Skeletal muscle satellite cell (primary cell): ENCODE results near the gene L3HYPDH.
"Not testable (repeated sequence)": the region's sequence is repeated elsewhere in the genome, so short reads cannot be mapped to it uniquely, and the experiment has no call there.

ENCODE experiments used
- H3K27me3 ChIP-seq: 2 replicates; pipeline ENCODE4 v1.7.0; 2013; ENCODE audit warnings: low read length; ENCODE audit not compliant: control insufficient read depth, insufficient read depth
- H3K36me3 ChIP-seq: 2 replicates; pipeline ENCODE4 v1.7.0; 2013; ENCODE audit warnings: mild to moderate bottlenecking, control low read depth, low read length; ENCODE audit not compliant: insufficient read depth
- H3K4me1 ChIP-seq: 2 replicates; pipeline ENCODE4 v1.7.0; 2013; ENCODE audit warnings: low read length; ENCODE audit not compliant: control insufficient read depth, insufficient read depth
- H3K4me2 ChIP-seq: 2 replicates; pipeline ENCODE4 v1.7.0; 2013; ENCODE audit warnings: mild to moderate bottlenecking, low read length
- H3K4me3 ChIP-seq: 2 replicates; pipeline ENCODE4 v1.7.0; 2013; ENCODE audit warnings: low read length
- H3K9ac ChIP-seq: 2 replicates; pipeline ENCODE4 v1.7.0; 2013; ENCODE audit warnings: mild to moderate bottlenecking, low read depth, low read length, moderate library complexity
- H3K9me3 ChIP-seq: replicated peaks from 2 replicates; pipeline ENCODE4 v1.7.0; 2013; ENCODE audit warnings: mild to moderate bottlenecking, control low read depth, low read length

The L3HYPDH gene

DNA sequence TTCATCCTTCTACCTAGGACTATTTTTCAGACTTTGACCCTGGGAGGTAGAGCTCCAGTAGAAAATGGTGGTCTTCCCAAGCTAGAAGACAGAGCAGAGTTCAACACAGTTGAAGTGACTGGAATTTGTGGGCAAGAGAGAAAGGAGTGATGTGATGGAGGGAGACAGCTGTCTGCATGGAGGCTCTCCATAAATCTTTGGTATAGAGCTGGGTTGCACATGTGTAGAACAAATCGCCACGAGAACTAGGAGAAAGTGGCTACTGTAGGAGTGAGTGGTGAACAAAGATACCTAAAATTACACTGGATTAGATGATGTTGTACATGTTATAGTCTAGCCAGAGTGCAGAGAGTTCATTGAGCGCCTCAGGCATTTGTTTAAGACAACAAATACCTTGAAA lies 33.5 kb downstream of the L3HYPDH start:
- peaks cover 11% of the 10 kb centered on the region for H3K36me3 ChIP-seq
- peaks cover 26% of the 10 kb centered on the region for H3K4me1 ChIP-seq
- no peaks in the 10 kb centered on the region for H3K27me3 ChIP-seq
- H3K9ac ChIP-seq: no peak overlapping the region
- no peak overlapping the region for H3K4me2 ChIP-seq
- H3K4me3 ChIP-seq: no peak overlapping the region
- H3K9me3 ChIP-seq: no peaks in the 10 kb centered on the region

DNA sequence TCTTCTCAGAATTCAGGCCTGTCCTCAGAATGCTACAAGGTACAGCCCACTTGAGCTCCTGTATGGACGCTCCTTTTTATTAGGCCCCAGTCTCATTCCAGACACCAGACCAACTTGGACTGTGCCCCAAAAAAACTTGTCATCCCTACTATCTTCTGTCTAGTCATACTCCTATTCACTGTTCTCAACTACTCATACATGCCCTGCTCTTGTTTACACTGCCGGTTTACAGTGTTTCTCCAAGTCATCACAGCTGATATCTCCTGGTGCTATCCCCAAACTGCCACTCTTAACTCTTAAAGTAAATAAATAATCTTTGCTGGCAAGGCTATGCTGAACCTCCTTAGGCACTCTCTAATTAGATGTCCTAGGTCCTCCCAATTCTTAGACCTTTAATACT lies 35.5 kb downstream of the L3HYPDH start:
- not testable (repeated sequence) for H3K4me1 ChIP-seq, H3K27me3 ChIP-seq, H3K9ac ChIP-seq, H3K36me3 ChIP-seq, H3K4me3 ChIP-seq, H3K4me2 ChIP-seq, H3K9me3 ChIP-seq

DNA sequence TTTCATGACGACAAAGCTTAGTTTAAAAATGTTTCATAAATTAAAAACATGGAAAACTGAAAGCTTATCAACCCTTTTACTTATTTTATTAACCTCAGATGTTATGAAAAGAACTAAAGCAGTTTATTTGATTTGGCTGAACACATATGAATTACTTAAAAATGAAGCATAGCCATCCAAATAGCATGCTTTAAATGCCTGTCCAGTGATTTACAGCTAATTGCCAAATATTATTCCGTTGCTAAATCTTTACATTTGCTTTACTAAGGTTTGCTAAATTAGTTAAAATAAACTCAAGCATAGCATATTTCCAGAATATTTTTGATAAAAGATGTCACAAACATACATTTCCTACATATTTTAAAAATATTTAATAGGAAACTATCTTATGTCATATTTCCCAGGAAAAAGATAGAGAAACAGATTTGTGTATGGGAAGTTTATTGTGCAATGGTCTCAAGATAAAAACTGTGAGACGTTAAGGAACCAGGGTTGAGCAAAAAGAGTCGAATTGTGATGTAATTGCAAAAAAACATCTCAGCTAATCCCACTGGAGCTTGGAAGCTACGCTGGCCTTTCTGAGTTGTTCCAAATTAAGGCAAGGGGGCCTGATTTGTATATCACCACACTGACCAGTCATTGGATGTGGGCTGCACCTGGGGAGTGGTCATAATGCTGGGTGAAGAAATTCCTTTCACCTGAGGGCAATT lies 44.8 kb downstream of the L3HYPDH start:
- no peaks in the 10 kb centered on the region for H3K27me3 ChIP-seq
- H3K4me2 ChIP-seq: peak overlapping the region; percentile 52
- peaks cover 29% of the 10 kb centered on the region for H3K4me1 ChIP-seq
- peak overlapping the region; percentile 9 for H3K9ac ChIP-seq
- H3K36me3 ChIP-seq: no peaks in the 10 kb centered on the region
- H3K4me3 ChIP-seq: no peak overlapping the region
- H3K9me3 ChIP-seq: no peaks in the 10 kb centered on the region

DNA sequence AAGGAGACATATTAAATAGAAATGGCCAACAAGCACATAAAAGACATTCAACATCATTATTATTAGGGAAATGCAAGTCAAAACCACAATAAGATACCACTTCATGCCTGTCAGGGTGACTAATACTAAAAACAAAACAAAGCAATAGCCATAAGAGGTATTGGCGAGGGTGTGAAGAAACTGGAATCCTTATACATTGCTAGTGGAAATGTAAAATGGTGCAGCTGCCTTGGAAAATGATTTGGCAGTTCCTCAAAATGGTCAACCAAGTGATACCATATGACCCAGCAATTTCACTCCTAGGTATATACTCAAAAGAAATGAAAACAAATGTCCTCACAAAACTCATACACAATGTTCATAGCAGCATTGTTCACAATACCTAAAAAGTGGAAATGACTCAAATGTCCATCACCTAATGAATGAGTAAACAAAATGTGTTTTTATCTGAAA lies 46.0 kb downstream of the L3HYPDH start:
- Histone ChIP-seq H3K4me2 (peak overlapping the region; percentile 52), H3K9ac (peak overlapping the region; percentile 9), H3K4me1 (peaks cover 29% of the 10 kb centered on the region), H3K27me3 (no peaks in the 10 kb centered on the region), H3K4me3 (peak overlapping the region; percentile 19), H3K9me3 (no peaks in the 10 kb centered on the region), H3K36me3 (no peaks in the 10 kb centered on the region)

- peaks cover 29% of the 10 kb centered on the region for H3K4me1 ChIP-seq
- no peaks in the 10 kb centered on the region for H3K27me3 ChIP-seq
- H3K9ac ChIP-seq: no peak overlapping the region
- no peaks in the 10 kb centered on the region for H3K36me3 ChIP-seq
- H3K4me3 ChIP-seq: no peak overlapping the region
- no peak overlapping the region for H3K4me2 ChIP-seq
- H3K9me3 ChIP-seq: no peaks in the 10 kb centered on the region
These were observed 48.2 kb downstream of the L3HYPDH start for GRCh38 chr14:59435987-59436386.

DNA sequence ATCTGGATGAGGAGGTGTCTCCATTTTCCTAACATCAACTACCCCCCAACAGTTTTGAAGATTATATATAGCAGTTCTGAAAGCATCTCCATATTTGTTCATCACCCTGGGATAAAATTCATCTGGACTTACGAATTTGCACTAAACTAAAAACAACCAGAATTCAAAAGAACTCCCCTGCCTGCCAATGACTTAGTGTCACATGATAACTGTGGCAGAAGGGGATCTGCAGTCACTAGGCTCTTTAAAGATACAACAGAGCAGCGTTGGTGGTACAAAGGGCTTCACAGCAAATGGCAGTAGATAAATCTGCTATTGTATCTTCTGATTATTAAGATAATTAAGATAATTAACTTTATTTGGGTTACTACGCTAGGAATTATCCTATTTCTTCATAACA lies 49.1 kb downstream of the L3HYPDH start:
- Histone ChIP-seq H3K9me3 (no peaks in the 10 kb centered on the region), H3K4me3 (no peak overlapping the region), H3K36me3 (no peaks in the 10 kb centered on the region), H3K4me1 (peaks cover 29% of the 10 kb centered on the region), H3K4me2 (no peak overlapping the region), H3K9ac (no peak overlapping the region), H3K27me3 (no peaks in the 10 kb centered on the region)

- H3K9me3 ChIP-seq: no peaks in the 10 kb centered on the region
- H3K36me3 ChIP-seq: no peaks in the 10 kb centered on the region
- H3K9ac ChIP-seq: no peak overlapping the region
- H3K4me1 ChIP-seq: peaks cover 24% of the 10 kb centered on the region
- H3K4me3 ChIP-seq: no peak overlapping the region
- no peak overlapping the region for H3K4me2 ChIP-seq
- H3K27me3 ChIP-seq: no peaks in the 10 kb centered on the region
These were observed 54.4 kb downstream of the L3HYPDH start for GRCh38 chr14:59429790-59430189.

GRCh38 chr14:59428581-59429012 lies 55.6 kb downstream of the L3HYPDH start:
- Histone ChIP-seq H3K27me3 (no peaks in the 10 kb centered on the region), H3K9me3 (no peaks in the 10 kb centered on the region), H3K4me1 (peaks cover 25% of the 10 kb centered on the region), H3K36me3 (no peaks in the 10 kb centered on the region), H3K4me2 (peak overlapping the region; percentile 46), H3K9ac (no peak overlapping the region), H3K4me3 (no peak overlapping the region)

- no peaks in the 10 kb centered on the region for H3K27me3 ChIP-seq
- H3K9ac ChIP-seq: no peak overlapping the region
- H3K4me1 ChIP-seq: peaks cover 25% of the 10 kb centered on the region
- peak overlapping the region; percentile 46 for H3K4me2 ChIP-seq
- no peaks in the 10 kb centered on the region for H3K9me3 ChIP-seq
- H3K4me3 ChIP-seq: no peak overlapping the region
- no peaks in the 10 kb centered on the region for H3K36me3 ChIP-seq
These were observed 56.3 kb downstream of the L3HYPDH start for GRCh38 chr14:59427653-59428580.

- Histone ChIP-seq H3K9me3 (no peaks in the 10 kb centered on the region), H3K4me2 (no peak overlapping the region), H3K9ac (no peak overlapping the region), H3K4me1 (peaks cover 30% of the 10 kb centered on the region), H3K27me3 (no peaks in the 10 kb centered on the region), H3K4me3 (no peak overlapping the region), H3K36me3 (no peaks in the 10 kb centered on the region)
These were observed 58.8 kb downstream of the L3HYPDH start for GRCh38 chr14:59425322-59425935.

GRCh38 chr14:59424341-59425071 lies 59.7 kb downstream of the L3HYPDH start:
- Histone ChIP-seq H3K4me3 (no peak overlapping the region), H3K4me2 (no peak overlapping the region), H3K27me3 (no peaks in the 10 kb centered on the region), H3K9ac (no peak overlapping the region), H3K9me3 (no peaks in the 10 kb centered on the region), H3K36me3 (no peaks in the 10 kb centered on the region), H3K4me1 (peaks cover 30% of the 10 kb centered on the region)
